M059J (cell line): ENCODE results near the gene FLT1. TPM values are rescaled to one million over a fixed set of nuclear protein-coding genes. Genes with fewer than 3 reads are reported as not detected.

Experiments used
- DNase-seq: peaks from one replicate; pipeline ENCODE4 v3.0.0-alpha.2; 2012; ENCODE audit warnings: low read depth
- total RNA-seq: library from RNA; depleted of rRNA; stranded (reverse); fragments of >200 nt; shearing (Covaris generic); gene quantifications from 2 replicates; pipeline ENCODE4 v1.2.3, GENCODE V29; 2014

The FLT1 gene
- total RNA-seq, 1 experiment from 2014 or later: 3.5 TPM

DNA sequence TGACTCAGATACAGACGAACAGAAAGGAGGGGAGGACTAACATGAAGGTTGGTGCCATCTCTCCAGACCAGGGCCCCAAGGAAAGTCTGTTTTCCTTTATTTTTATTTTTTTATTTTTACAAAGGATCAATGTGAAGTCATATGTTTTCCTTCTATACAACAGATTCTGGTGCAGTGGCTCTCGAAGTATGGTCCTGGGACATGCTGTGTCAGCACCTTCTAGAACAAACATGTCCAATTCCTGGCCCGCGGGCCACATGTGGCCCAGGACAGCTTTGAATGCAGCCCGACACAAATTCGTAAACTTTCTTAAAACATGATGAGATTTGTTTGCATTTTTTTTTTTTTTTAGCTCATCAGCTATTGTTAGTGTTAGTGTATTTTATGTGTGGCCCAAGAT lies 174.7 kb downstream of the FLT1 start:
- DNase-seq: no peak

DNA sequence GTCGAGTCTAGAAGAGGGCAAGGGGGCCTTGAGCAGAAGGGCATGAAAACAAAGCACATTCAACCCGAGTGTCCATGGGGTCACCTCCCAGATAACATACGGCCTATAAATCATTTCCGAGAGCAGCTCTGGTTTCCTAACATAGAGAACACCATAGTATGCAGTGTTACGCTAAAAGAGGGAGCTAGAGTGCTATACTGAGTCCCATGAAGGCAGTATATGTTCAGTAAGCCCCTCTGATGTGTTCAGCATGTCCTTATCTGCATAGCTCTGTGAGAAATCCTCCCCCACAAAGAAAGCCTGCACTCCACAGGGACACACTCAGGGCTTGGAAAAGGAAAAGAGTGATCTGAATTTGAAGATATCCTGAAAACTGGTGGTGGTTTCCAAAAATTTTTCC lies 175.4 kb downstream of the FLT1 start:
- DNase-seq: no peak

DNA sequence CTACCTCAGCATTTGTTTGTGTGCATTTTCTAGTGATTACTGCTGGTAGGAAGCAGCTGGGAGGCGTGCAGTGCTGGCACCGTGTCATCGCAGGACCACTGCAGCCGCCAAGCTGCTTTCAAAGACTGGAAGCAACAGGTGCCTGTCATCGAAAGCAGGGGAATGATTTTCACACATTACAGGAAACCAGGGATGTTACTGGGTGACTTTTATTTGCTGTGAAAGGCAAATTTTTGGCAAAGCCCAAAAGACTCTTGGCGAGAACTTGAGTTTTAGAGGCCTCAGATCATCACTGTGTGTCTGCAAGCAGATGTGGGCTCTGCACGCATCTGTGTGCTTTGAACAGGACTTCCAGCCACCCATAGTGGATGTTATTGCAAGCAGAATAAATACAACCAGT lies 176.4 kb downstream of the FLT1 start:
- no peak for DNase-seq

DNA sequence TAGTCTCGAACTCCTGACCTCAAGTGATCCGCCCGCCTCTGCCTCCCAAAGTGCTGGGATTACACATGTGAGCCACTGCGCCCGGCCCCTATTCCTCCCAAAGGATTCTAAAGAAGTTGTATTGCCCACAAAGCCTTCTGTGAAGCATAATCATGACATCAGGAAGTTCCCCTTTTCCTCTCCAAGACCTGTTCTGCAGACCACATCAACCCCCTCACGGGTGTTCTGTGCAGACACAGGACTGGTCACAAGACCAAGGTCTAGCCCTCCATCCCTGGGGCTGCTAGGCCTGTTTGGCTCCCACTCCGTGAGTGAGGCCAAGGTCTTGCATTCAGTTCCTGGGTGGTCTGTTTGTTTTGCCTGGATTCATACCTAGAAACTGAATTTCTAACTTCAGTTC lies 178.1 kb downstream of the FLT1 start:
- no peak for DNase-seq

DNA sequence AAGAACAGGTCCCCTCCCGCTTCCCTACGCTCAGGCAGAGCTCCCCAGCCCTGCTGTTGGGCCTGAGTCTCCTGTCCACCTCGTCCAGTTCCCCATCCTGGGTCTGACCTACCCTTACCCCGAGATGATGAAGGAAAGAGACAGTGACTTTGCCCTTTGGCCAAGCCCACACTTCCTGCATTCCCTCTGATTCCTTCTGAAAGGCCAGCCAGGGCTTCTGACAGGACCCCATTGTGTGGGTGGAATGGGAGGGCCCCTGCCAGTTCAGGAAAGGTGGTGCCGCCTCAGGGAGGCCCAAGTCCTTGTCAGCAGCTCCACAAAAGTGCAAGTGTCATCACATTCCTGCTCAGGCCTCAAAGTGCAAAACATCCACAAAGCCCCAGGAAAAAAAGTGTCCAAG lies 178.8 kb downstream of the FLT1 start:
- DNase-seq: no peak

DNA sequence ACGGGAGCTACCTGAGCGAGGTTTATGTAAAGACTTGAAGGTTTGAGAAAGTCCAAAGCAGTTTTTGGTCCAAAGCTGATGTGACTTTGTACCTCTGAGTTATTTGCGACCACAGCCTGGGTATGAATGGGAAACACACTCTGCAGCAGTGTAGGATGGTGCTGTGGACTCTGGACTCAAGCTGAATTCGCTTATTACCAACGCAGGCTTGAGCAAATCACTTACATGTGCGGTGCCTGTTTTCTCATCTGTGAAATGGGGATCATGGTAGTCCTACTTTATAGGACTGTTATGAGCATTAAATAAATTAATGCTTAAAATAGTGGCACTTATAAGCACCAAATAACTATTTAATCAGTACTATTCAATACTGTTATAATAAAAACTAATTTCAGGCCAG lies 180.0 kb downstream of the FLT1 start:
- DNase-seq: no peak

DNA sequence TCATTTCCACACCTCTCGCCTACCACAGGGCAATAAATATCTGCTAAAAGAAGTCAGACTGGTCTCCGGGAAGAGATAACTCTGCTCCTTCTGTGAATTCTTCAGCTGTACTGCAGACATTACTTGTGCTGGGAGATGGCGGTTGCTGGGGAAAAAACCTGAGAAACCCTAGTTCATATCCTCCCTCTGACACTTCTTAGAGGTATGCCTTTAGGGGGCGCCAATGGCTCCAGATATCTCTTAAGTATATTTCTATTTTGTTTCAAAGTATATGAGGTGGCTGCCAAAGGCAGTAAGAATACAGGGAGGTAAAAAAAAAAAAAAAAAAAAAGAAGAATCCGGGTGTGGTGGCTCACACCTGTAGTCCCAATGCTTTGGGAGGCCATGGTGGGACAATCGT lies 181.3 kb downstream of the FLT1 start:
- DNase-seq: peak; percentile 17

DNA sequence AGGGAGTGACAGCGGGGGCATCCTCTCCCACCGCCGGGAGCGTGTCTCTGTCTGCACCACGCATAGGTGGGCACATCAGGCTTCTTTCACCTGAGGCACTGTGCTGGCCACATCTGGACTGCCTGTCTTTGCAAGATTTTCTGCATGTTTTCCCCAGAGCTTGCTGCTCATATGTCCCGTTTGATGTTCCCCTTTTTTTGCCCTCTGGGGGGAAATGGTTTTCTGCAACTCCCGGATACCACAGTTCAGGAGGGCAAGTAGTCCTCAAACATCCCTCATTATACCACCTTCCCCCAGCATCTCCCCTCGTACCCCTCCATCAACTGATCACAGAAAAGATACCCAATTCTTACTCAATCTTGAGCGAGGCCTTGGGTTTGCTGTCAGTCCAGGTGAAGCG lies 188.6 kb downstream of the FLT1 start:
- DNase-seq: no peak

DNA sequence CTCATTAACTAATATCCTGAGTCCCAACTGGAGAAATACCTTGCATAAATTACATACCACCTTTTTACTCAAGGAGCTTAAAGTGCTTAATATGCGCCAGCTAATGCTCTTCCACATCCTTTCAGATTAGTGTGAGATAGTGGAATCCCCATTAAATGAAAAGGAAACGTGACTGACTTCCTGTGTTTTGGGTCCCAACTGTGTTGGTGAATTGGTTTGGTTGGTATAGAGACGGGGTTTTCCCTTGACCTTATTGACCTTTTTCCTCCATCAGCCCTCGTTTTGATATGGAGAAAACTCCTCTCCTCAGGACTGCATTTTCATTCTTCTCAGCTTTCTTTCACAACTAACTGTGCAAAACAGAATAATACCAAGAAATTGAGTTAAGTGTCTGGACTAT lies 193.1 kb downstream of the FLT1 start:
- DNase-seq: peak; percentile 8

DNA sequence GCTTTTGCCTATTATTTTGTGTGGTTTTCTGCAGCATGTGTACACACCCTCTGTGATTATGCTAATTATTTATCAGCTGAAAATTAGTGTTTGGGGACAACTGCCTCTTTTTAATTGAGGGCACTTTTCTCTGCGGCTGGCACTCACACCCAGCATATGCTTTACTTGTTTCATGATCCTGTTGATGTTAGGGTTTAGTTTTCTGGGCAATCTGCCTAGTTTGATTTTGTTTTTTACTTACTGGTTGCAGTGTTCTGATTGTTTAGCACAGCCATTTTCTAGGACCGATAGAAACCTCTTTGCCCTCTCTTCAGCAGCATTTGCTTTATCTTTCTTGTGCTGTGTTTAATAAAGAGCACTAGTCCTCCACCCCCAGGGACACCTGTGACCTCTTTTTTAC lies 195.0 kb downstream of the FLT1 start:
- DNase-seq: peak; percentile 3

DNA sequence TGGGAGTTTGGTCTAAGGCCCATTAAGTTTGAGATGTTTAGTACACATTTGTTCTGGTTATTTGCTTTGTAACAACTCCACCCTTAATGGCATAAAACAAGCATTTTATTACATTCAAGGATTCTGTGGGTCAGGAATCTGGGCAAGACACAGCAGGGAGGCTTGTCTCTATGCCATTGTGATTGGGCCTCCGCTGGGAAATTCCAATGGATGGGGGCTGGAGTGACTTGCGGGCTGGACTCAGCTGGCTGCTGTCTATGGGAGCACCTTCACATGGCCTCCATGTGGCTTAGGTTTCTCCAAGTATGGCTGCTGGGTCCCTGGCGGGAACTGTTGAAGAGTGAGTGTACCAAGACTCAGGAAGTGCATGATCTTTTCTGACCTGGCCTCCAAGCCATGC lies 197.6 kb downstream of the FLT1 start:
- DNase-seq: no peak

DNA sequence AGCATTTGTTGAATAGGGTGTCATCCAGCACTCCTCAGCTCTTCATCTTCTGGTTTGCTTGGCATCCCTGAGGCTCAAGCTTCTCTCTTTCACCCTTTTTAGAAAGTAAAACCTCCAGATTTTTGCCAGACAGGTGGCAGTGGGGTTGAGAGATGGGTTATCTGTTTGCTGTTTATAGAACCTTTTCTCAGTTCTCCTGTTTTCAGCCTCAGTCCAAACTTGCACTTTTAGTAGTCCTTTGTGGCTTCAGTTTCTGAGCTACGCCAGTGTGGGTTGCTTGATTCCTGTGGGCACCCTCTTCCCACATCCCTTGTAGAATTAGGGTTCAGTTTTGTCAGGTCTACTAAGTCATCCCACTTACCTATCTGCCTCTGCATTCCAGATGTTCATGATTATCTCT lies 208.7 kb downstream of the FLT1 start:
- no peak for DNase-seq

DNA sequence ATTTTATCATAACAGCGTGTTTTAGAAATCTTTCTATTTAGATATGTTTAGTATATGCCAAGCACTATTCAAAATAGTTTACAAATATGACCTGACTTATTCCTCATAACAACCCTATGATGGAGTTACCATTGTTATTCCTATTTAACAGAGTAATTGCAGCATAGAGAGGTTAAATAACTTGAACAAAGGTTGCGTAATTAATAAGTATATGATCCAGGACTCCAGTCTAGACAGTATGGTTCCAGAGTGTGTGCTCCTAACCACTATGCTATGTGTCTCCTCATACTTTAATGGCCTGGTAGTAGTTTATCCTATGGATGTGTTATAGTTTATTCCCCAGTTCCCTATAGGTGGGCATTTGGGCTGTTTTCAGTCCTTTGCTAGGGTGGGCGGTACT lies 211.3 kb downstream of the FLT1 start:
- no peak for DNase-seq

DNA sequence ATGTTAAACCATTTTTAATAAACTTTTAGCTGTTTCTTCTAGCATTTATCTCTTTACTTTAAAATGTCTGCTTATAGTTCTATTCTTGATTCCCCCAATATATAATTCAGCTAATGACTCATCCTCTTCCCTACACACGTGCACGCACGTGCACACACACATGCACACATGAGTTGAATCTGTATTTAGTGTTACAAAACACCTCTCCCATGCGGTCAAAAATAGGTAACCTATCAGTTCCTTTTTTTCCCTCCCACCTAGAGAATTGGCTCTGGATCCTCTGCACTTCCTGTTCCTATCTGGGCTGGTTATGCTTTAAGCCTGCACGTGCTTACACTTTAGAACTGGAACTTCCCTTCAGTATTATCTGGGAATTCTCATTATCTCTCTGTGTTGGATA lies 212.5 kb downstream of the FLT1 start:
- DNase-seq: no peak

DNA sequence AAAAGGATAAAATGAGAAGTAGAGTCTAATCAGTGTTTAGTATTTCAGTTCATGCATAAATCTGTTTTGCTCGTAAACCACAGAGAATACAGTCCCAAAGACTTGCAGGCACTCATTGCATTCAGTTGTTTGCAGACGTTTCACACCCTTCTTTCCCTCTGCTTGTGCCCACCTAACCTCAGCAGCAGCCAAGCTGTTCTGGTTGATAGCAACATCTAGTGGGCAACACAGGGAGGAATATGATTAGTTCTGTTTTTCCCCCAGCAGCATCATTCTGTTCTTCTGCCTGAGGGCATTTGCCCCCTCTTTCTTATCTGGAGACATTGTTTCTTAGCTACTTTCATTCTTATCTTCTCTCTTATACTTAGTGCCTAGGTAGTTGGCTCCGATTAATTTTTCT lies 221.0 kb downstream of the FLT1 start:
- DNase-seq: no peak

DNA sequence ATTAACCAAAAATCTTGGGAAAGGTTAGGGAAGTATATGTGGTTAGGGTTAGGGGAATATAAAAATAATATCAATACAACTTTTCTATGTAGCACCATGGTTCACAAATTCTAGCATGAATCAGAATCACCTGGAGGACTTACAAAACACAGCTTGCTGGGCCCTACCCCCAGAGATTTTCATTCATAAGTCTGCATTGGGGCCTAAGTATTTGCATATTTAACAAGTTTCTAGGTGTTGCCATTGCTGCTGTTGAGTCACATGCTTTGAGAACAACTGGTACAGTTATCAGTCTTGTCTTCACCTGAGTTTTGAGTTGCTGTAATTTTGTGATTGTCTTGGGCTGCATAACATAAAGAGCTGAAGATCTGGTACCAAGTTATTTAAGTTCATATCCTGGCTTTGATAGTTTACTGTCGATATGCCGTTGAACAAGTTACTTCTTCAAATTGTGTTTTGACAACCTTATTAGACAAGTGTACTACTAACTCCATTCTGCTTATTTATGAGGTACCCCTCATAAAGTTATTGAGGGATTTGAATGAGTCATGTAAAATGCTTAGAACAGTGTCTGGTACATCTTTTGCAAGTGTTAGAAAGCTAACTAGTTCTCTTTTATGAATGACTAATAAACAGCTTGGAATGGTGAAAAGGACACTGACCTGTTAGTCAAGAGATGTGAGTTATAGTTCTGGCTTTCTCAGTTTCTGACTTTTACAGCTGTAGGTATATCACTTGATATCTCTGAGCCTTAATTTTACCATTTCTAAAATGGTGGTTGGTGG lies 223.7 kb downstream of the FLT1 start:
- DNase-seq: no peak

DNA sequence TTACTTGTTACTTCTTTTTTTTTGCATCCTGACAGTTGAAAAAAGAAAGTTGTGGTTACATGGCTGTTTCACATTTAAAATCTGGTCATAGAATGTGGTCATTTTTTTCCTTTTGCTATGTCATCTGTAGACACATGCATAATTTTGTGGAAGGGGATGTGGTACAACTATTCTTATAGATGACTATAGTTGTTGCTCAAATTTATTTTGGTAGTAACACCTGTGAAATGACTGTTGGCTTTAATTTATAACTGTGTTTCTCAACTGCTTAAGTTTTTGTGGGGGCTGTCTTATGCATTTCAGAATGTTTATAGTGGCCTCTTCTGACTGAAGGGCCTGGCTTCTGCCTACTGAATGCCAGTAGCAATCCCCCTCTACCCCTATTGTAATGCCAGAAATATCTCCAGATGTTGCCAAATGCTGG lies 226.1 kb downstream of the FLT1 start:
- DNase-seq: no peak

DNA sequence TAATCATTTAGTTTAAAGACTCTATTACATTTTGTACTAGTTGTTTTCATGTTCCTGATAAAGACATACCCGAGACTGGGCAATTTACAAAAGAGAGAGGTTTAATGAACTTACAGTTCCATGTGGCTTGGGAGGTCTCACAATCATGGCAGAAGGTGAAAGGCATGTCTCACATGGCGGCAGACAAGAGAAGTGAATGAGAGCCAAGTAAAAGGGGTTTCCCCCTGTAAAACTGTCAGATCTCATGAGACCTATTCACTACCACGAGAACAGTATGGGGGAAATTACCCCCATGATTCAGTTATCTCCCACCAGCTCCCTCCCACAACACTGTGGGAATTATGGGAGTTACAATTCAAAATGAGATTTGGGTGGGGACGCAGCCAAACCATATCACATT lies 227.4 kb downstream of the FLT1 start:
- no peak for DNase-seq

DNA sequence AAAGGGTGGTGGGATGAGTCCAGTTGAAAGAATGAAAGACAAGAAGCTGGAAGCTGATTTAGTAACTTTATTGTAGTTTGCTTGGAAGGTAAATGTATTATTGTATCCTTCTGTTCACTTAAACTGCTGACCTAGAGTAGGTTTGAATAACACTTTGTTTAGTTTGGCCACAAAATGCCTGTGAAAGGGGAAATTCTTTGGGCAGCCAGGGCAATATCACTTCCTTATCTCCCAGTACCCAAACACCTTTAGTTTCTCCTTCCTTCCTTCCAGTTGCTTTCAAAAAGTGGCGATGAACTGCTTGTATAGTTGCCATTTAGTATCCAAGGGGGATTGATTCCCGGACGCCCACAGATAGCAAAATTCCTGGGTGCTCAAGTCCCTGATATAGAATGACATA lies 236.5 kb downstream of the FLT1 start:
- no peak for DNase-seq

DNA sequence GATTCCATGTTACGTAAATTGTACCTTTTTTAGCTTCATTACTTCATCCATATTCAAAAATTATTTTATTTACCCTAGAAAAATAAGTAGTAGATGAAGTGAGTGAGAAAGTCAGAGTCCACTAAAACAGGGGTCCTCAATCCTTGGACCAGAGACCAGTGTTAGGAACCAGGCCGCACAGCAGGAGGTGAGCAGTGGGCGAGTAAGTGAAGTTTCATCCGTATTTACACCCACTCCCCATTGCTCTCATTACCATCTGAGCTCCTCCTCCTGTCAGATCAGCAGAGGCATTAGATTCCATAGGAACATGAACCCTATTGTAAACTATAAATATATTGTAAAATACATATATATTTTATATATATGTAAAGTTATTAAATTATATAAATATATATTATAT lies 237.6 kb downstream of the FLT1 start:
- no peak for DNase-seq

DNA sequence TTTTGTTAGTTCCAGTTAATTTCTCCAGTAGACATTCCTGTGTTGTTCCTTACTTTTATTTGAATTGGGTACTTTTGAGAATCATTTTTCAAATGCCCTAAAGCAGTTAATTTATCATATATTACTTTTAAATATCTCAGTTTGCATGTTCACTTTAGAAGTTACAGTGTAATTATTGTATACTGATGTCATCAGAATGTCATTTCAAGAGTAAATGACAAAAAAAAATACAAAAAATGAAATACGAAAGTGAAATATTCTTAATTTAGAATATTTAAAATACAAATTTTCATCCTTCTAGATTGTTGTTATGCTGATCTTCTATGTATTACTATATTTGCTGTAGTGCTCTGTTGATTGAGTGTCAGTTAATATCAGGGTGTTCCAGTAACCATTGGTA lies 242.4 kb downstream of the FLT1 start:
- DNase-seq: no peak

DNA sequence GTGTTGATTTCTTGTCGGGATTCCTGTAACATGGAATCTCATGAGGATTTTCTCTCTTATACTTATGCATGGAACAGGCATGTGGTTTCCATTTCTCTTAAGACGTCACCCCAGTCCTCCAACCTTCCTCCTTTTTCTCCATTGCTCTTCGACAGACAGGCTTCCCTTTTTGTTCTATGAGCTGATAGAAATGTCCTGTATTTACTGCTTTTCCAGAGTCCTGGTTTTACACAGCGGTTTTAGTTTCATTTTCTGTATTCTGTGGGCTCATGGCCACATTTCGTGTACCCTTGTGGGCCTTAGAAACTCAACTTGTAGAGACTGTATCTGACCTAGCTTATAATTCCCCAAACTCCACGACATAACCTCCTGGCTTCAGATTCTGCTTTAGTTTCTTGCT lies 243.5 kb downstream of the FLT1 start:
- DNase-seq: no peak

DNA sequence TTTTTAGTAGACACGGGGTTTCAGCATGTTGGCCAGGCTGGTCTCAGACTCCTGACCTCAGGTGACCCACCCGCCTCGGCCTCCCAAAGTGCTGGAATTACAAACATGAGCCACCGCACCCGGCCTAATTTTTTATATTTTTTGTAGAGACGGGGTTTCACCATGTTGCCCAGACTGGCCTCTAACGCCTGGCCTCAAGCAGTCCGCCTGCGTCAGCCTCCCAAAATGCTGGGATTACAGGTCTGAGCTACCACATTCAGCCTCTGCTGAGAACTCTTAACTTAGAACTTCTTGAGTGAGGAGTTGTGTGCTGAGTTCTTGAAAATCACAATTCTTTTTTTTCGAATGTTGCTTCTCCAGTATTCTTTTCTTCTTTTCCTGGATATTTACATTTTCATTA lies 244.4 kb downstream of the FLT1 start:
- no peak for DNase-seq
